GM19351 (cell line): ENCODE results near the gene CACNA1D.

Source experiments
- ATAC-seq: cut with Tn5 transposase; IDR thresholded peaks from one replicate; pipeline ENCODE4 v1.9.1; 2021; ENCODE audit warnings: mild to moderate bottlenecking, moderate library complexity; ENCODE audit not compliant: unreplicated experiment

CACNA1D gene

DNA sequence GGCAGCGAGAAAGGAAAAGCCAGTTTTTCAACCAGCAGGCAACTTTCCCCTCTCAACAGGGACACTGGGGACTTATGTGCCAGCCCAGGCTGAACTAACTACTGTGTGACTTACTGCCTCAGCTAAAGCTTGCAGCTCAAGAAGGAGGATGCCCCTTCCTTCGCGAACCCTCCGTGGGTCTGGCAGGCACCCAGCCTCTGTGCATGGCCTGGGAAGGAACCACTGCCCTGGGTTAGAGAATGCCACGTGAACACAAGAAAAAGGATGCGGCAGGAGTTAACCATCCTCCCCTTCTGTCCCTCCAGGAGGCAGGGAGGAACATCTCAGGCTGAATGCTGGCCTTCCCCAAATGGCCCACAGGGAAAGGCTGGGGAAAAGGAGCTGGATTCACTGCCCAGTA lies 322.8 kb downstream of the CACNA1D start:
- no peak for ATAC-seq

DNA sequence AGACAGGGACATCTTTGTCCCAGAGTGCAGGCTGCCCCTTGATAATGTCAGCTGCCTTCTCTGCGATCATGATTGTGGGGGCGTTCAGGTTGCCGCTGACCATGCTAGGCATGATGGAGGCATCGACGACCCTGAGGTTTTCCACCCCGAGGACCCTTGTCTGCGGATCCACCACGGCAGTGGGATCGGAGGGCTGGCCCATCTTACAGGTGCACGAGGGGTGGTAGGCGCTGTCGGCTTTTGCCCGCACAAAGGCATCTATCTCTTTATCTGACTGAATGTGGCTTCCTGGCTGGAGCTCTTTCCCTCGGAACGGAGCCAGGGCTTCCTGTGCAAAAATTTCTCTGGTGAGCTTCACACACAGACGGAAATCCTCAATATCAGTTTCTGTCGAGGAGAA lies 323.4 kb downstream of the CACNA1D start:
- ATAC-seq: no peak

DNA sequence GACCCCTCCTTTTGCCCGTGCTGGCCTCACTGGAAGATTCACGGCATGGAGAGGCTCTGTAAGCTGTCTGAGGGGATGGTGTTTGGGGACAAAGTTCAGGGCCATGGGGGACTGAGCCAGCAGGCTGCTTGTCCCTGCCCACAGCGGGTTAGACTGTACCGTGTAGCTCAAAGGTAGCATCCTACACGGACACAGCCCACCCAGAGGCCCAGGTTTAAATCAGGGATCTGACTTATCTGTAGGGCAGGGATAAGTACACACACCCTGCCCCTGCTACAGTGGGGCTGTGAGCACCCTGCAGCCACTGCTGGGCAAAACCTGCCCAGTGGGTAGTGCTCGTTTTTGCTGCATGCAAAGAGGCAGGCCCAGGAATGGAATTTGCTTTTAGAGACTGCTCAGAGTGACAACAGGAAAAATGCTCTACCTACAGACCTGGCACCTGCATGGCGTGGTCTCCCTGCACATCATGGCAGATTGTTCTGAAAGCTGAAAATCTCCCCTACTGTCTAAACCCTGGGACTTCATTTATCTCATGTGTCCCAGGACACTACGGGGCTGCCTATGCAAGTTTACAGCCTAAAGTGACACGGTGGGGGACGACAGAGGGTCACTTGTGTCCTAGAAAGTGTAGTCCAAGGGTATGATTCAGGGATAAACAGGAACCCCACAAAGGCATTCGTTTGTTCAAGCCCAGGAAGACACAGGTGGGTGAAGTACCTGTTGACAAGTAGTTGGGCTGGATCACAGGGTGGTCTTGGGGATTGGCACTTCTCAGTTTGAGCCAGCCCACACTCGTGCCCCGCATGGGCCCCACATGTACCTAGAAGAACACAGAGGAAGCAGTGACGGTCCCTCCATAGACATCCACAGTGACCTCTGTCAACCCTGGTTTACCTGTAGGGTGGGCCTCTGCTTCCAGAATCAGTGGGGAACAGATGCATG lies 324.1 kb downstream of the CACNA1D start:
- no peak for ATAC-seq

DNA sequence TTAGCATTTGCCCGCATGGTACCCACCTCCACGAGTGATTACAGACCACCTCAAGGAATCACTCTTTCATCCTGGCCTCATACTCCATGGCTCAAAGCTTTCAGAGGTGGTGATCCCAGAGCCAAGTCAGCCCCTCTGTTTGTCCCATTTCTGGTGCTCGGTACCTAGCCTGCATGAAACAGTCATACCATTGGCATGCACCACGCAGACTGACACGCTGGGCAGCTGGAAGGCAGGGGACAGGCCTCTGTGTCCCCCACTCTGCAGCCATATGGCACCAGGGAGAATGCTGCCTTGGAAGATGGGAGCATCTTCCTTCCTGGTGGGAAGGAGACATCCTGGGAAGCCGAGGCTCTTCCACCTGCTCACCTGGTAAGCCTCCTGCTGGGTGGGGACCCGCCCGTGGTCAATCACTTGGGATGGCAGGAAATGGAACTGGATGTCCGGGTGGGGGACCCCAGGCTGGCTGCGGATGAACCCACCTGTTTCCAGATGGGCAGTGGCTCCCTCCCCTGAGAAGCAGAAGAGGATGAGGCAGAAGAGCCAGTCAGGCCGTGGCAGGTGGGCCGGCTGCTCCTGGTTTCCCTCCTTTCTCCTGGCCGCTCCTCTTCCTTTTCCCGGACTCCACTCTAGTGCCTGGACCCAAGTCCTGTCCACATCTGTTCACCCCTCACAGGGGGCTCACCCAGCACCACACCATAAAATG lies 324.9 kb downstream of the CACNA1D start:
- ATAC-seq: no peak

GRCh38 chr3:53820084-53820483 lies 325.7 kb downstream of the CACNA1D start:
- no peak for ATAC-seq

GRCh38 chr3:53820756-53821580 lies 326.6 kb downstream of the CACNA1D start:
- ATAC-seq: no peak

GRCh38 chr3:53821631-53822121 lies 327.3 kb downstream of the CACNA1D start:
- ATAC-seq: peak; percentile 61

DNA sequence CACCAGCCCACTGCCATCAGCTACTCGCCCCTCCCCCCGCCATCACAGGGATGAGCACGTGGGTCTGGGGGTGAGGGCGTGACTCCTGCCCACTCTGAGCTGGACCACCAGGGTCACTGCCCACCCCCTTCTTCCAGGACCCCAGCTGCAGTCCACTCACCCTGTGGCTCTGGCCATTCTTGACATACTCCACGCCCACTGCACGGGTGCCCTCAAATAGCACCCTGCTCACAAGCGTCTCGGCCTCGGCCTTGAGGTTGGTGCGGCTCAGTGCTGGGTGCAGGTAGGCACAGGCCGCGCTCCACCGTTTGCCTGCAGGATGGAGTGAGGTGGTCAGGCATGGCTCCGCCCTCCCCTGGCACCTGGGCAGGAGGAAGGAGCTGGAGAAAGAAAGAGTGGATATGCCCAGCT lies 327.9 kb downstream of the CACNA1D start:
- ATAC-seq: no peak

- no peak for ATAC-seq
Observed at GRCh38 chr3:53823026-53823955, 328.9 kb downstream of the CACNA1D start.

GRCh38 chr3:53823956-53824657 lies 329.7 kb downstream of the CACNA1D start:
- no peak for ATAC-seq

GRCh38 chr3:53824795-53825194 lies 330.4 kb downstream of the CACNA1D start:
- ATAC-seq: no peak

DNA sequence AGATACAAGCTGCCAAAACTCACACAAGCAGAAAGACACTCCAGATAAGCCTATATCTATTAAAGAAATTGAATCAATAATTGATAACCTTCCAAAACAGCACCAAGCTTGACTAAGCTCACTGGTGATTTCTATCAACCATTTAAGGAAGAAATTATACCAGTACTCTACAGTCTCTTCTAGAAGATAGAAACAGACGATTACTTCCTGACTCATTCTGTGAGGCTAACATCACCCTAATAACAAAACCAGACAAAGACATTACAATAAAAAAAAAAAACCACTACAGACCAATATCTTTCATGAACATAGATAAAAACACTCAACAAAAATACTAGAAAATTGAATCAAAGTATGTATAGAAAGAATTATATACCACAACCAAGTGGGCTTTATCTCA lies 331.6 kb downstream of the CACNA1D start:
- no peak for ATAC-seq

GRCh38 chr3:53828581-53828980 lies 334.2 kb downstream of the CACNA1D start:
- ATAC-seq: no peak

DNA sequence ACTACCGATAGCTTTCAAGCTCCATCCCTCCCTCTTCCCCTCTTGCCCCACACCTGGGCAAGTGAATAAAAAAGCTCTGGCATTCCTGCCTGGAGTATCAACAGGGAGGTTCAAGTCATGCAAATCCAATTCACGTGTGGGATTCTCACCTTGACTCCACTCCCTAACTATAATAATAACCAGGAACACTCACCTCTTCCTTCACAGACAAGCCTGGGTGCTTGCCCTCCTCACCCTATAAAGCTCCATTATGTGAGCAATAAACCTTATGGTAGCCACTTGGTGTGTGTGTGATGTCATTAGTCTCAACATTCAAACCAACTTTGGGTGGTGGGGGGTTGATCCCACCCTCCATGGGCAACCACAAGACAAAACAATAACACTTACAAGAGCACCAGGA lies 335.2 kb downstream of the CACNA1D start:
- no peak for ATAC-seq

GRCh38 chr3:53830944-53831343 lies 336.5 kb downstream of the CACNA1D start:
- no peak for ATAC-seq

DNA sequence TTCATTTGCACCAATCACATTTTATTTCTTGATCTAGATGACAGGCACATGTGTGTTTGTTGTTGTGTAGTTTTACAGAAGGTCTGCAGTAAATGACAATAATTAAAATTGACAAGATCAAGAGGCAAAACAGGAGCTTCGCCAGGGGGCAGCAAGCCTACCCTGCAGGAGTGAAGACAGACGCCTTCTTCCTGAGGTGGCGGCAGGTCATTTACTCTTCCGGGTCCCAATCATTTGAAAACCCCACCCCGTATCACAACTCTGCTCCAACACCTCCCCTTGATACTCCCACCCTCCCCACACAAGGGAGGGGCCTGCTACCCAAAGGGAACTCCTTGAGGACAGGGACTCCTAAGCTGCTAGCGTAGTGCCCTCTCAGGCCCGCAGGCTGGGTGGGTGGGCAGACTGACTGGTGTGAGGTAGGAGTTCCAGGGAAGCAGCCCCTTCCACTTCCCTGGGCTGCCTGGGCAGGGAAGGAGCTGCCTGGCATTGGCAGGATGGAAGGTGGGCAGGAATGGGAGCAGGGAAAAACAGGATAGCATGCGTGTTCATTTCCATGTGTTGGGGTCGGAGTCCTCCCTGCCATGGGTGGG lies 338.7 kb downstream of the CACNA1D start:
- no peak for ATAC-seq

DNA sequence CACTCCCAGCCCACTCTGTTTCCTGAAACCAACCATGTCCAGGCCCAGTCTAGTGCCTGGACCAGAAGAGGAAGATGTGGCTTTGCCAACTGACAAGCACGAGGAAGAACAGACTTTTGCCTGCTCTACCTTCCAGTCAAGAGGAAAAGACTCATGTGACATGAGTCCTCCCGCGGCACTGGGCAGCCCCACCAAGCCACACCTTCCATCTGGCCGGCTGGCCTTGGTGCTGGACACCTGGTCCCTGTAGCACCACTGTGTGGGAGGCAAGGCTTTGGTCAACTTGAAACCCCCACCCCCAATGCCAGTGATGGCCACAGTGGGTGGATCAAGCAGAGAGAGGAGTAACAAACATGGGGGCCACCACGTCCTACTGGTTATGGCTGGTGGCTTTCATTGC lies 339.3 kb downstream of the CACNA1D start:
- no peak for ATAC-seq

- ATAC-seq: no peak
Observed at GRCh38 chr3:53834429-53835095, 340.2 kb downstream of the CACNA1D start.
